Transverse colon (tissue), 4 donors: Measurements from ENCODE around the gene IQSEC3. TPM values are rescaled to one million over a fixed set of nuclear protein-coding genes. Genes with fewer than 3 reads are reported as not detected.

Source experiments
- DNase-seq: peaks from one replicate; pipeline ENCODE4 v3.0.0-alpha.2; 2019
- H3K27ac ChIP-seq, 4 donors: fragments of 200-600 bp; sonication (generic); 2 replicates each; pipeline ENCODE4 v1.5.1; 2016 to 2018; ENCODE audit warnings: inconsistent platforms in 4 of 4
- H3K27me3 ChIP-seq: fragments of 200-600 bp; sonication (generic); 2 replicates; pipeline ENCODE4 v1.5.1; 2017; ENCODE audit warnings: inconsistent platforms
- H3K36me3 ChIP-seq, 4 donors: fragments of 200-600 bp; sonication (generic); 2 replicates each; pipeline ENCODE4 v1.5.1; 2017 to 2019; ENCODE audit warnings: inconsistent platforms in 4 of 4
- H3K4me1 ChIP-seq, 4 donors: fragments of 200-600 bp; sonication (generic); 2 replicates each; pipeline ENCODE4 v1.5.1; 2017 to 2020; ENCODE audit warnings: inconsistent platforms in 4 of 4
- H3K4me3 ChIP-seq, 4 donors: fragments of 200-600 bp; sonication (generic); 1 replicate in 1 of 4; 2 replicates in 3 of 4; pipeline versions ENCODE4 v1.5.1 to v1.6.1; 2017 to 2019; ENCODE audit warnings: inconsistent platforms in 4 of 4
- H3K9me3 ChIP-seq, 2 donors: fragments of 200-600 bp; sonication (generic); 2 replicates each; pipeline ENCODE4 v1.5.1; 2017 to 2019; ENCODE audit warnings: inconsistent platforms in 2 of 2
- EP300 ChIP-seq: sonication (generic); formaldehyde crosslinking; IDR thresholded peaks from one replicate; pipeline ENCODE4 v1.6.1; 2017; ENCODE audit warnings: antibody characterized with exemption, low read depth
- POLR2A ChIP-seq: fragments of 450-650 bp; IDR thresholded peaks from one replicate; pipeline ENCODE4 v1.6.1; 2016; ENCODE audit warnings: antibody characterized with exemption, mild to moderate bottlenecking, moderate library complexity
- POLR2AphosphoS5 ChIP-seq, 3 donors: sonication (generic); formaldehyde crosslinking; IDR thresholded peaks; one replicate each; pipeline ENCODE4 v1.6.1; 2016; ENCODE audit warnings: antibody characterized with exemption in 3 of 3
- WGBS, 2 donors: methylation state at CpG; one replicate each; pipeline ENCODE4 v1.1.5; 2018; ENCODE audit warnings: low coverage in 1 of 2; 5-methylcytosine and 5-hydroxymethylcytosine counted together
- in situ Hi-C, 4 donors: fragments of 200-750 bp; cut with MboI; loops; one replicate each; pipeline versions ENCODE4 v1.15.0 to v1.15.1; 2017; ENCODE audit warnings: low sequenced_read_pairs in 3 of 4, low pct_ligation_motif_present in 1 of 4, low pct_unique_long_range_greater_than_20kb in 1 of 4
- intact Hi-C: fragments of 100-400 bp; cut with DNase I; formaldehyde crosslinking; loops from one replicate; pipeline ENCODE4 v1.15.1; 2023; ENCODE audit warnings: low total_unique reads
- total RNA-seq, 4 donors: library from RNA; depleted of rRNA; stranded (reverse); fragments of >200 nt; gene quantifications; one replicate each; pipeline ENCODE4 v1.1.0, GENCODE V29; 2016
- TF ChIP-seq, protein P1 (sequence below), 5 experiments: fragments of 200-600 bp in 3 of 5; fragments of 450-650 bp in 2 of 5; sonication (generic) in 3 of 5; IDR thresholded peaks; 1 replicate in 2 of 5; 2 replicates in 3 of 5; pipeline ENCODE4 v1.5.1; 2016 to 2017; ENCODE audit warnings: antibody characterized with exemption in 5 of 5, inconsistent platforms in 3 of 5, mild to moderate bottlenecking in 2 of 5, moderate library complexity in 1 of 5

The IQSEC3 gene
- total RNA-seq, 4 donors from 2014 or later, result 0.16 to 35.4 (median 0.27) TPM; not detected in 1

- no peak for DNase-seq
- H3K27ac ChIP-seq, result no peak overlapping the region
- intact Hi-C loops, result no loop called here
- peaks cover 0 to 22% (median 12%) of the 10 kb centered on the region in 4 donors for H3K4me1 ChIP-seq
- WGBS, 2 donors, result 84 to 85% methylated on average over 5 of the region's 5 CpGs
- no peaks in the 10 kb centered on the region for H3K9me3 ChIP-seq
- in situ Hi-C loops, result no loop called here
- no peak overlapping the region for H3K4me3 ChIP-seq
- no peak for TF ChIP-seq POLR2A
- no peak for TF ChIP-seq EP300
- TF ChIP-seq, protein P1, sequence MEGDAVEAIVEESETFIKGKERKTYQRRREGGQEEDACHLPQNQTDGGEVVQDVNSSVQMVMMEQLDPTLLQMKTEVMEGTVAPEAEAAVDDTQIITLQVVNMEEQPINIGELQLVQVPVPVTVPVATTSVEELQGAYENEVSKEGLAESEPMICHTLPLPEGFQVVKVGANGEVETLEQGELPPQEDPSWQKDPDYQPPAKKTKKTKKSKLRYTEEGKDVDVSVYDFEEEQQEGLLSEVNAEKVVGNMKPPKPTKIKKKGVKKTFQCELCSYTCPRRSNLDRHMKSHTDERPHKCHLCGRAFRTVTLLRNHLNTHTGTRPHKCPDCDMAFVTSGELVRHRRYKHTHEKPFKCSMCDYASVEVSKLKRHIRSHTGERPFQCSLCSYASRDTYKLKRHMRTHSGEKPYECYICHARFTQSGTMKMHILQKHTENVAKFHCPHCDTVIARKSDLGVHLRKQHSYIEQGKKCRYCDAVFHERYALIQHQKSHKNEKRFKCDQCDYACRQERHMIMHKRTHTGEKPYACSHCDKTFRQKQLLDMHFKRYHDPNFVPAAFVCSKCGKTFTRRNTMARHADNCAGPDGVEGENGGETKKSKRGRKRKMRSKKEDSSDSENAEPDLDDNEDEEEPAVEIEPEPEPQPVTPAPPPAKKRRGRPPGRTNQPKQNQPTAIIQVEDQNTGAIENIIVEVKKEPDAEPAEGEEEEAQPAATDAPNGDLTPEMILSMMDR (IDR thresholded peaks at IDR 0.05), result no peak
- no peak for TF ChIP-seq POLR2AphosphoS5 (IDR thresholded peaks at IDR 0.05)
- H3K27me3 ChIP-seq, result peaks cover 29% of the 10 kb centered on the region
- no peaks in the 10 kb centered on the region for H3K36me3 ChIP-seq
Observed at GRCh38 chr12:140162-140561, 73.6 kb downstream of the IQSEC3 start.

GRCh38 chr12:143964-144649, 77.5 kb downstream of the IQSEC3 start:
- peaks cover 0 to 23% (median 10%) of the 10 kb centered on the region in 4 donors for H3K4me1 ChIP-seq
- intact Hi-C loops (no loop called here), in situ Hi-C loops (no loop called here)
- H3K4me3 ChIP-seq, result no peak overlapping the region
- 36 to 40% methylated on average over 8 to 19 of the region's 19 CpGs for WGBS, 2 donors
- DNase-seq, result peak; percentile 77
- peaks cover 14% of the 10 kb centered on the region for H3K27me3 ChIP-seq
- no peaks in the 10 kb centered on the region for H3K36me3 ChIP-seq
- no peak for TF ChIP-seq EP300
- TF ChIP-seq POLR2AphosphoS5 (IDR thresholded peaks at IDR 0.05), result no peak
- no peak for TF ChIP-seq POLR2A
- TF ChIP-seq, protein P1 (IDR thresholded peaks at IDR 0.05), result no peak
- H3K27ac ChIP-seq, result peak overlapping the region; percentile 57 to 83 (median 70)
- no peaks in the 10 kb centered on the region for H3K9me3 ChIP-seq

GRCh38 chr12:144650-145284, 78.2 kb downstream of the IQSEC3 start:
- 52 to 55% methylated on average over 4 to 5 of the region's 5 CpGs for WGBS, 2 donors
- Histone ChIP-seq H3K36me3 (no peaks in the 10 kb centered on the region), H3K9me3 (no peaks in the 10 kb centered on the region), H3K4me3 (no peak overlapping the region), H3K27ac (peak overlapping the region; percentile 57 to 83 (median 70)), H3K27me3 (peaks cover 8% of the 10 kb centered on the region), H3K4me1 (peaks cover 0 to 20% (median 9%) of the 10 kb centered on the region in 4 donors)
- no peak for TF ChIP-seq POLR2A
- no peak for TF ChIP-seq EP300
- TF ChIP-seq POLR2AphosphoS5 (IDR thresholded peaks at IDR 0.05), result no peak
- TF ChIP-seq, protein P1 (IDR thresholded peaks at IDR 0.05), result no peak
- DNase-seq, result no peak
- in situ Hi-C loops (no loop called here), intact Hi-C loops (no loop called here)

GRCh38 chr12:145369-145960, 78.9 kb downstream of the IQSEC3 start:
- WGBS, 2 donors, result 74 to 82% methylated on average over 10 to 14 of the region's 14 CpGs
- no peaks in the 10 kb centered on the region for H3K36me3 ChIP-seq
- in situ Hi-C loops (no loop called here), intact Hi-C loops (no loop called here)
- DNase-seq, result no peak
- peaks cover under 1% of the 10 kb centered on the region for H3K27me3 ChIP-seq
- H3K27ac ChIP-seq, result peak overlapping the region in 1 of 4 donors; percentile 83
- H3K9me3 ChIP-seq, result no peaks in the 10 kb centered on the region
- H3K4me3 ChIP-seq, result no peak overlapping the region
- H3K4me1 ChIP-seq, result peaks cover 0 to 19% (median 9%) of the 10 kb centered on the region in 4 donors
- no peak for TF ChIP-seq EP300
- no peak for TF ChIP-seq POLR2AphosphoS5 (IDR thresholded peaks at IDR 0.05)
- no peak for TF ChIP-seq POLR2A
- TF ChIP-seq, protein P1 (IDR thresholded peaks at IDR 0.05), result no peak
